ENCODE measurements around the gene KPNB1. TPM values are rescaled to one million over a fixed set of nuclear protein-coding genes. Genes with fewer than 3 reads are reported as not detected.

The KPNB1 gene
- total and polyA plus RNA-seq, 2 of the 4 experiments (the other 2 are of a cell fraction): 206 to 1,082 TPM

GRCh38 chr17:47684025-47684424 lies 34.3 kb downstream of the KPNB1 start:
- in situ Hi-C loops (cut with MboI; ENCODE audit: low sequenced_read_pairs) (no loop called here), intact Hi-C loops (cut with micrococcal nuclease) (no loop called here)
- peaks cover 36% of the 10 kb centered on the region for H3K36me3 ChIP-seq (ENCODE audit: control insufficient read depth, insufficient read depth, low read length)

More at GRCh38 chr17:47684025-47684424, 34.3 kb downstream of the KPNB1 start:
- Histone ChIP-seq H3K9ac (ENCODE audit: low read depth, low read length) (no peak overlapping the region), H3K9me3 (ENCODE audit: control insufficient read depth, insufficient read depth, low read length) (no peaks in the 10 kb centered on the region), H3K4me3 (ENCODE audit: insufficient read depth, low read depth, low read length) (no peak overlapping the region), H3K27me3 (ENCODE audit: control insufficient read depth, insufficient read depth, low read length) (no peaks in the 10 kb centered on the region), H2BK5ac (ENCODE audit: low read depth, low read length, poor library complexity, severe bottlenecking) (no peak overlapping the region), H3K4me1 (ENCODE audit: control insufficient read depth, insufficient read depth, low read length) (peaks cover 20% of the 10 kb centered on the region), H2AK9ac (replicated peaks; ENCODE audit: low read depth, low read length, poor library complexity) (no peak overlapping the region), H2BK20ac (ENCODE audit: low read depth, low read length) (no peak overlapping the region), H4K20me1 (ENCODE audit: insufficient read depth, low read length) (peaks cover 48% of the 10 kb centered on the region), H3K27ac (ENCODE audit: insufficient read depth, low read length) (no peak overlapping the region), H3K4ac (ENCODE audit: low read depth, low read length) (no peak overlapping the region), H3K18ac (ENCODE audit: low read depth, low read length) (no peak overlapping the region), H3K23ac (ENCODE audit: low read depth, low read length) (no peak overlapping the region), H2AK5ac (ENCODE audit: low read depth, low read length) (no peak overlapping the region), H3K56ac (ENCODE audit: extremely low read depth, insufficient read depth, low read length) (no peak overlapping the region), H2BK120ac (ENCODE audit: low read depth, low read length) (no peak overlapping the region), H4K5ac (ENCODE audit: low read depth, low read length) (no peak overlapping the region), H3K79me1 (ENCODE audit: low read depth in 1 of 2, low read length in 2 of 2) (peaks cover 17 to 41% of the 10 kb centered on the region in 2 experiments), H4K91ac (ENCODE audit: insufficient read depth, low read depth, low read length) (no peak overlapping the region), H3K14ac (replicated peaks; ENCODE audit: low read depth, low read length) (no peak overlapping the region), H4K8ac (ENCODE audit: low read depth in 2 of 2, low read length in 2 of 2) (no peak overlapping the region), H2AFZ (replicated peaks; ENCODE audit: low read length, poor library complexity) (no peak overlapping the region), H3K9me1 (ENCODE audit: insufficient read depth, low read length) (peaks cover 17% of the 10 kb centered on the region), H3K4me2 (ENCODE audit: low read depth, low read length) (no peak overlapping the region), H2BK15ac (ENCODE audit: low read depth, low read length) (no peak overlapping the region)
- POLR2A ChIA-PET (ENCODE audit: unreplicated experiment): no interaction called here
- WGBS, 2 experiments (ENCODE audit: extremely low coverage in 2 of 2, insufficient read length in 1 of 2): 100% methylated on average over 1 of the region's 4 CpGs; no CpG with 5 or more reads in 1 of the 2 experiments
- no peak for ATAC-seq (ENCODE audit: low read depth)
- CTCF ChIA-PET: interaction anchor here (0.6 kb wide), 2 partner anchors 16 to 183 kb away, joined by 4 to 7 read pairs; no protein-coding TSS in a partner anchor
- DNase-seq: no peak
- TF ChIP-seq RFX5 (IDR thresholded peaks at IDR 0.05; ENCODE audit: low read depth, low read length) (no peak), RCOR1 (IDR thresholded peaks at IDR 0.05; ENCODE audit: insufficient replicate concordance, low read length) (no peak), FOS (IDR thresholded peaks at IDR 0.05; ENCODE audit: low read depth, low read length) (no peak), ELK1 (IDR thresholded peaks at IDR 0.05; ENCODE audit: borderline replicate concordance, low read depth, low read length) (no peak), CHD1 (IDR thresholded peaks at IDR 0.05; ENCODE audit: low read depth, low read length) (no peak), BHLHE40 (IDR thresholded peaks at IDR 0.05; ENCODE audit: low read depth, low read length) (no peak), NFE2L2 (IDR thresholded peaks at IDR 0.05; ENCODE audit: low read depth, low read length) (no peak), CTCF (conservative IDR thresholded peaks at IDR 0.05; ENCODE audit: low read depth, low read length) (no peak), MAZ (IDR thresholded peaks at IDR 0.05; ENCODE audit: borderline replicate concordance, low read depth, low read length) (no peak)
- dilution Hi-C loops (cut with HindIII; ENCODE audit: low sequenced_read_pairs, unreplicated experiment): no loop called here
- no TSS peak for BruUV-seq (replicated peaks)

Measured in IMR-90 (cell line).